C4-2B (cell line): Measurements from ENCODE around the gene SUPT6H.

ENCODE experiments used
- ZFX ChIP-seq: fragments of 450-650 bp; IDR thresholded peaks from 2 replicates; pipeline ENCODE4 v1.6.1; 2017
- TF ChIP-seq, protein P1 (sequence below): fragments of 450-650 bp; conservative IDR thresholded peaks from 2 replicates; pipeline ENCODE4 v1.5.1; 2017; ENCODE audit warnings: mild to moderate bottlenecking

DNA sequence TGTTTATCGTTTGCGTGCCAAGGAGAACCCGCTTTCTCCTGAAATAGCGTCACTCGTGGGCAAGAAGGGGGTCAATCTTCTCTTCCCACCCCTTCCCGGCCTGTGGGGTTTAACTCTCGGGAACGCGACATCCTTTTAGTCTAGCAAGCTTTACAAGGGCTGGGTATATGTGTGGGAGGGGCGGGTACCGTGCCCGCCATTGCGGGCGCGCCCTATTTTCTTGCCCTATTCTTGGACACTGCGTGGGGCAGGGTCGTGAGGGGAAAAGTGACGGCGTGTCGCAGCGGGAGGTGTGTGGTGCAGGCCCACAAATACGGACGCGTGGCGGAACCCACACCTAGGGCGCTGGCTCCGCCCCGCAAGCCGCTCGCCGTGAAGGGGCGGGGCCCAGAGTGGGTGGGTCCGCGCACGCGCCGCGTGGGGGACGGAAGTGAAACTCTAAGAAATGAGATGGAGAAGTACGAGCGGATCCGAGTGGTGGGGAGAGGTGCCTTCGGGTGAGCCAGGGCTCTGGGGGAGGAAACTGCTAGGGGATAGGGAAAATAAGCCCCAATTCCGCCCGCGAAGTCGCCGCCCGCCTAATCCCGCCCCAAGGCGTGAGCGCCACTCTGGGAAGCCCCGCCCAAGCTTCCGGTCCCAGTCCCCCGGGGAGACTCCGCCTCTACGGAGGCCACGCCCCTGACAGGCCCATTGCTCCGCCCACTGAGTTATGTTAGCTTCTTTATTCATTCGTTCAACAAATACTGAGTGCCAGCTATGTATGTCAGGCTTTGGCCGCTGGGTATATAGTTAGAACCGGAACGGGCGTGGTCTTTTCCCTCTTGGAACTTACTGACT lies 66.6 kb downstream of the SUPT6H start, which contains the start of gene NEK8:
- TF ChIP-seq, protein P1, sequence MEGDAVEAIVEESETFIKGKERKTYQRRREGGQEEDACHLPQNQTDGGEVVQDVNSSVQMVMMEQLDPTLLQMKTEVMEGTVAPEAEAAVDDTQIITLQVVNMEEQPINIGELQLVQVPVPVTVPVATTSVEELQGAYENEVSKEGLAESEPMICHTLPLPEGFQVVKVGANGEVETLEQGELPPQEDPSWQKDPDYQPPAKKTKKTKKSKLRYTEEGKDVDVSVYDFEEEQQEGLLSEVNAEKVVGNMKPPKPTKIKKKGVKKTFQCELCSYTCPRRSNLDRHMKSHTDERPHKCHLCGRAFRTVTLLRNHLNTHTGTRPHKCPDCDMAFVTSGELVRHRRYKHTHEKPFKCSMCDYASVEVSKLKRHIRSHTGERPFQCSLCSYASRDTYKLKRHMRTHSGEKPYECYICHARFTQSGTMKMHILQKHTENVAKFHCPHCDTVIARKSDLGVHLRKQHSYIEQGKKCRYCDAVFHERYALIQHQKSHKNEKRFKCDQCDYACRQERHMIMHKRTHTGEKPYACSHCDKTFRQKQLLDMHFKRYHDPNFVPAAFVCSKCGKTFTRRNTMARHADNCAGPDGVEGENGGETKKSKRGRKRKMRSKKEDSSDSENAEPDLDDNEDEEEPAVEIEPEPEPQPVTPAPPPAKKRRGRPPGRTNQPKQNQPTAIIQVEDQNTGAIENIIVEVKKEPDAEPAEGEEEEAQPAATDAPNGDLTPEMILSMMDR: no peak
- TF ChIP-seq ZFX: no peak
